Right renal cortex interstitium (tissue), 3 donors: ENCODE measurements around the gene AP3D1. TPM values are rescaled to one million over a fixed set of nuclear protein-coding genes. Genes with fewer than 3 reads are reported as not detected.

Source experiments
- DNase-seq, 3 donors: peaks; one replicate each; pipeline ENCODE4 v3.0.0-alpha.2; 2013; ENCODE audit warnings: low read depth in 3 of 3, low spot score in 2 of 3
- polyA plus RNA-seq, 3 donors: library from polyadenylated mRNA; unstranded; fragments of 120-200 nt; gene quantifications; one replicate each; pipeline ENCODE4 v1.2.1, GENCODE V29; 2013; ENCODE audit not compliant: insufficient read length in 3 of 3

Gene AP3D1
- polyA plus RNA-seq, 3 donors = 92.8 to 106 (median 98.8) TPM

GRCh38 chr19:2070436-2070827, 80.9 kb downstream of the AP3D1 start:
- no peak for DNase-seq

- DNase-seq = no peak
Measured at GRCh38 chr19:2064788-2065524, 86.4 kb downstream of the AP3D1 start.

- no peak for DNase-seq
Measured at GRCh38 chr19:2064395-2064787, 87.0 kb downstream of the AP3D1 start.

- DNase-seq = no peak
Measured at GRCh38 chr19:2063824-2064223, 87.5 kb downstream of the AP3D1 start.

- no peak for DNase-seq
Measured at GRCh38 chr19:2062770-2063169, 88.6 kb downstream of the AP3D1 start.

GRCh38 chr19:2062389-2062729, 89.0 kb downstream of the AP3D1 start:
- no peak for DNase-seq

- DNase-seq = peak; percentile 91 to 97 (median 97)
Measured at GRCh38 chr19:2061495-2062388, 89.6 kb downstream of the AP3D1 start.

- DNase-seq = no peak
Measured at GRCh38 chr19:2060884-2061494, 90.4 kb downstream of the AP3D1 start.

- DNase-seq = no peak
Measured at GRCh38 chr19:2059422-2060201, 91.8 kb downstream of the AP3D1 start.

- no peak for DNase-seq
Measured at GRCh38 chr19:2058570-2059421, 92.6 kb downstream of the AP3D1 start.

- no peak for DNase-seq
Measured at GRCh38 chr19:2057484-2058469, 93.6 kb downstream of the AP3D1 start.

GRCh38 chr19:2056837-2057192, 94.6 kb downstream of the AP3D1 start:
- no peak for DNase-seq

GRCh38 chr19:2055931-2056836, 95.2 kb downstream of the AP3D1 start:
- DNase-seq = no peak

- no peak for DNase-seq
Measured at GRCh38 chr19:2054763-2055162, 96.6 kb downstream of the AP3D1 start.

- DNase-seq = no peak
Measured at GRCh38 chr19:2053601-2054389, 97.6 kb downstream of the AP3D1 start.

GRCh38 chr19:2051773-2052704, 99.3 kb downstream of the AP3D1 start:
- no peak for DNase-seq
